Gastrocnemius medialis (tissue), 4 donors: ENCODE data around the gene PROM2.

Experiments
- POLR2A ChIP-seq, 2 donors: fragments of 450-650 bp; IDR thresholded peaks; one replicate each; pipeline ENCODE4 v1.6.1; 2017; ENCODE audit warnings: antibody characterized with exemption in 2 of 2, mild to moderate bottlenecking in 2 of 2, moderate library complexity in 2 of 2
- TF ChIP-seq, protein P1 (sequence below), 5 experiments: fragments of 450-650 bp in 3 of 5; fragments of 200-600 bp in 2 of 5; sonication (generic) in 2 of 5; IDR thresholded peaks in 4 of 5; conservative IDR thresholded peaks in 1 of 5; 1 replicate in 4 of 5; 2 replicates in 1 of 5; pipeline ENCODE4 v1.5.1; 2016 to 2019; ENCODE audit warnings: antibody characterized with exemption in 5 of 5, mild to moderate bottlenecking in 3 of 5, moderate library complexity in 3 of 5

GRCh38 chr2:95299961-95300360, 25.7 kb downstream of the PROM2 start:
- TF ChIP-seq, protein P1, sequence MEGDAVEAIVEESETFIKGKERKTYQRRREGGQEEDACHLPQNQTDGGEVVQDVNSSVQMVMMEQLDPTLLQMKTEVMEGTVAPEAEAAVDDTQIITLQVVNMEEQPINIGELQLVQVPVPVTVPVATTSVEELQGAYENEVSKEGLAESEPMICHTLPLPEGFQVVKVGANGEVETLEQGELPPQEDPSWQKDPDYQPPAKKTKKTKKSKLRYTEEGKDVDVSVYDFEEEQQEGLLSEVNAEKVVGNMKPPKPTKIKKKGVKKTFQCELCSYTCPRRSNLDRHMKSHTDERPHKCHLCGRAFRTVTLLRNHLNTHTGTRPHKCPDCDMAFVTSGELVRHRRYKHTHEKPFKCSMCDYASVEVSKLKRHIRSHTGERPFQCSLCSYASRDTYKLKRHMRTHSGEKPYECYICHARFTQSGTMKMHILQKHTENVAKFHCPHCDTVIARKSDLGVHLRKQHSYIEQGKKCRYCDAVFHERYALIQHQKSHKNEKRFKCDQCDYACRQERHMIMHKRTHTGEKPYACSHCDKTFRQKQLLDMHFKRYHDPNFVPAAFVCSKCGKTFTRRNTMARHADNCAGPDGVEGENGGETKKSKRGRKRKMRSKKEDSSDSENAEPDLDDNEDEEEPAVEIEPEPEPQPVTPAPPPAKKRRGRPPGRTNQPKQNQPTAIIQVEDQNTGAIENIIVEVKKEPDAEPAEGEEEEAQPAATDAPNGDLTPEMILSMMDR (IDR thresholded peaks at IDR 0.05 in 4 of 5, conservative IDR thresholded peaks at IDR 0.05 in 1 of 5), result no peak
- TF ChIP-seq POLR2A (IDR thresholded peaks at IDR 0.05), result no peak
